Mesenchymal stem cell (in vitro differentiated cells and primary cell): ENCODE measurements around the gene CHL1.
A peak's percentile ranks its signal among the peaks of the same experiment; 100 is the strongest.

Source experiments
- DNase-seq: peaks from one replicate; pipeline ENCODE4 v3.0.0-alpha.2; 2013
- H2AFZ ChIP-seq: one replicate; pipeline ENCODE4 v1.6.1; 2013; ENCODE audit warnings: low read depth, mild to moderate bottlenecking, control low read depth, inconsistent platforms, low read length, moderate library complexity
- H2AK5ac ChIP-seq: 2 replicates; pipeline ENCODE4 v1.6.1; 2013; ENCODE audit warnings: low read length, moderate library complexity, mild to moderate bottlenecking, inconsistent platforms; ENCODE audit not compliant: severe bottlenecking
- H2BK120ac ChIP-seq: one replicate; pipeline ENCODE4 v1.6.1; 2013; ENCODE audit warnings: low read depth, mild to moderate bottlenecking, inconsistent platforms, low read length, moderate library complexity
- H2BK12ac ChIP-seq, 2 experiments: one replicate each; pipeline ENCODE4 v1.6.1; 2013; ENCODE audit warnings: inconsistent platforms in 2 of 2, low read length in 2 of 2, mild to moderate bottlenecking in 2 of 2, moderate library complexity in 2 of 2, control low read depth in 1 of 2
- H2BK15ac ChIP-seq: one replicate; pipeline ENCODE4 v1.6.1; 2013; ENCODE audit warnings: mild to moderate bottlenecking, low read depth, inconsistent platforms; ENCODE audit not compliant: poor library complexity, severe bottlenecking
- H2BK5ac ChIP-seq: 2 replicates; pipeline ENCODE4 v1.6.1; 2013; ENCODE audit warnings: low read depth, mild to moderate bottlenecking, low read length, control low read depth, inconsistent platforms; ENCODE audit not compliant: poor library complexity, severe bottlenecking
- H3K14ac ChIP-seq, 2 experiments: one replicate each; pipeline ENCODE4 v1.6.1; 2013; ENCODE audit warnings: inconsistent platforms in 2 of 2, low read length in 2 of 2, control low read depth in 1 of 2, mild to moderate bottlenecking in 1 of 2, moderate library complexity in 1 of 2
- H3K18ac ChIP-seq, 2 experiments: one replicate each; pipeline ENCODE4 v1.6.1; 2013; ENCODE audit warnings: inconsistent platforms in 2 of 2, low read length in 2 of 2, control low read depth in 1 of 2, low read depth in 1 of 2, mild to moderate bottlenecking in 1 of 2
- H3K23ac ChIP-seq, 2 experiments: one replicate each; pipeline ENCODE4 v1.6.1; 2013; ENCODE audit warnings: inconsistent platforms in 2 of 2, low read length in 2 of 2, mild to moderate bottlenecking in 2 of 2, moderate library complexity in 2 of 2, control low read depth in 1 of 2
- H3K27ac ChIP-seq: 2 replicates; pipeline ENCODE4 v1.5.1; 2013; ENCODE audit warnings: mild to moderate bottlenecking, moderate library complexity, low read length, control low read depth, inconsistent platforms; ENCODE audit not compliant: poor library complexity, severe bottlenecking
- H3K27me3 ChIP-seq, 2 experiments: 2 replicates each; pipeline versions ENCODE4 v1.6.1 to v1.7.0; 2013; ENCODE audit warnings: low read length in 2 of 2, mild to moderate bottlenecking in 2 of 2, moderate library complexity in 2 of 2, control low read depth in 1 of 2, inconsistent platforms in 1 of 2; ENCODE audit not compliant: control insufficient read depth in 1 of 2, insufficient read depth in 1 of 2
- H3K36me3 ChIP-seq, 2 experiments: 2 replicates each; pipeline versions ENCODE4 v1.6.1 to v1.7.0; 2013; ENCODE audit warnings: low read length in 2 of 2, control low read depth in 1 of 2, inconsistent platforms in 1 of 2, low read depth in 1 of 2, mild to moderate bottlenecking in 1 of 2; ENCODE audit not compliant: insufficient read depth in 2 of 2, control insufficient read depth in 1 of 2
- H3K4ac ChIP-seq, 2 experiments: one replicate each; pipeline ENCODE4 v1.6.1; 2013; ENCODE audit warnings: inconsistent platforms in 2 of 2, low read length in 2 of 2, mild to moderate bottlenecking in 2 of 2, moderate library complexity in 2 of 2, control low read depth in 1 of 2, low read depth in 1 of 2
- H3K4me1 ChIP-seq: 2 replicates; pipeline ENCODE4 v1.6.1; 2013; ENCODE audit warnings: low read depth, low read length, control low read depth; ENCODE audit not compliant: control insufficient read depth, insufficient read depth
- H3K4me2 ChIP-seq: 2 replicates; pipeline ENCODE4 v1.6.1; 2013; ENCODE audit warnings: low read length, mild to moderate bottlenecking, inconsistent platforms; ENCODE audit not compliant: poor library complexity, severe bottlenecking
- H3K4me3 ChIP-seq, 2 experiments: 2 replicates each; pipeline versions ENCODE4 v1.5.1 to v1.7.0; 2013; ENCODE audit warnings: low read length in 2 of 2, mild to moderate bottlenecking in 2 of 2, control low read depth in 1 of 2, low read depth in 1 of 2; ENCODE audit not compliant: insufficient read depth in 1 of 2
- H3K79me1 ChIP-seq: replicated peaks from 2 replicates; pipeline ENCODE4 v1.6.1; 2013; ENCODE audit warnings: mild to moderate bottlenecking, control low read depth, low read length, inconsistent platforms; ENCODE audit not compliant: poor library complexity, severe bottlenecking
- H3K9ac ChIP-seq: 2 replicates; pipeline ENCODE4 v1.7.0; 2013; ENCODE audit warnings: mild to moderate bottlenecking, low read length, moderate library complexity
- H3K9me3 ChIP-seq: 2 replicates; pipeline ENCODE4 v1.7.0; 2013; ENCODE audit warnings: mild to moderate bottlenecking, low read length; ENCODE audit not compliant: control insufficient read depth
- H4K8ac ChIP-seq: one replicate; pipeline ENCODE4 v1.6.1; 2013; ENCODE audit warnings: inconsistent platforms, mild to moderate bottlenecking, low read length, moderate library complexity
- H4K91ac ChIP-seq: one replicate; pipeline ENCODE4 v1.6.1; 2013; ENCODE audit warnings: mild to moderate bottlenecking, low read length, inconsistent platforms
- WGBS: methylation state at CpG from one replicate; pipeline ENCODE4 v1.1.7; 2013; ENCODE audit warnings: mixed read lengths; 5-methylcytosine and 5-hydroxymethylcytosine counted together

The CHL1 gene

DNA sequence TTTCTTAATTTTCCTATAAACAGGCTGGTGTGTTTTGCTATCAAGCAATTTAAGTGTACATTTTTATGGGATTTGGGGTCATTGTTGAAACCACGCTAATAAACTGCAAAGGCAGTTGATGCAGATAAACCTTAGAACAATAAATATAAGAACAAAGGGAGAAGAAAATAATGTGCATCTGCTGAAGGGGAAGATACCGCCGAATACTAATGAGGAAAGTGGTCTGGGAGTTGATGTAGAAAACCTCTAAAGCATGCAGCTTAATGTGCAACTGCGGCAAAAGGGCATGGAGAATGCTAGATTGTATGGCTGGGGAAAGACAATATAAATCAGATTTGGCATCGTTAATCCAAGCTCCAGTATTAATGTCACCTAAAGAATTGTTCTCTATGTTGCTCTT lies 29.8 kb upstream of the CHL1 start:
- Histone ChIP-seq H3K27ac (no peak overlapping the region), H3K36me3 (no peaks in the 10 kb centered on the region), H2BK5ac (no peak overlapping the region), H3K14ac (no peak overlapping the region), H3K79me1 (no peaks in the 10 kb centered on the region), H3K4ac (no peak overlapping the region), H3K4me2 (no peak overlapping the region), H4K91ac (no peak overlapping the region), H3K23ac (no peak overlapping the region), H3K27me3 (no peaks in the 10 kb centered on the region), H3K4me1 (no peaks in the 10 kb centered on the region), H4K8ac (no peak overlapping the region), H2AFZ (no peak overlapping the region), H2BK15ac (no peak overlapping the region), H2AK5ac (no peak overlapping the region), H3K9ac (no peak overlapping the region), H3K9me3 (no peaks in the 10 kb centered on the region), H2BK120ac (no peak overlapping the region), H3K4me3 (no peak overlapping the region), H3K18ac (no peak overlapping the region), H2BK12ac (no peak overlapping the region)
- WGBS: 75% methylated on average over 5 of the region's 5 CpGs
- DNase-seq: no peak

DNA sequence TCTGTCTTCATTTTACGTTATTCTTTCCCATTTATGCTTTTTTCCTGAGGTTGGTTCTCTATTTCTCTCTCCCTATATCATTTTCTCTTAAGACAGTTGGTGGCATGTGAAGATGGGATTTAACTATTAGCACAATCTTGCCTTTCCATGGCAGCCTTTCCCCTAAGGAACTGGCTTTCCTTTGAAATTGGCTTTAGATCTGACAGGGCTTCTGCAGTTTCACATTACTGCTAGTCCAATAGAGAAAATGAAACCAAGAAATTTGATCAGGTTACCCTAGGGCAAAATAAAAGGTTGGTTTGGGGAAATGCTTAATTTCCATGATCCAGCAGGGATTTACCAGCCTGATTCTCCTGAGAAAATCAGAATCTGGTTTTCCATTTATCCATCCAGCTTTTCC lies 22.7 kb upstream of the CHL1 start:
- Histone ChIP-seq H3K14ac (no peak overlapping the region), H3K4me3 (peak overlapping the region in 1 of 2 experiments; percentile 52), H3K9me3 (no peaks in the 10 kb centered on the region), H3K79me1 (no peaks in the 10 kb centered on the region), H3K36me3 (no peaks in the 10 kb centered on the region), H3K4ac (no peak overlapping the region), H3K4me2 (no peak overlapping the region), H2AFZ (no peak overlapping the region), H3K27me3 (no peaks in the 10 kb centered on the region), H2BK5ac (no peak overlapping the region), H3K4me1 (no peaks in the 10 kb centered on the region), H3K27ac (no peak overlapping the region), H2AK5ac (no peak overlapping the region), H3K23ac (no peak overlapping the region), H2BK120ac (no peak overlapping the region), H2BK12ac (no peak overlapping the region), H2BK15ac (no peak overlapping the region), H4K8ac (no peak overlapping the region), H3K9ac (peak overlapping the region; percentile 54), H4K91ac (no peak overlapping the region), H3K18ac (no peak overlapping the region)
- WGBS: no CpG with 5 or more reads among the region's 1 CpG
- DNase-seq: no peak

DNA sequence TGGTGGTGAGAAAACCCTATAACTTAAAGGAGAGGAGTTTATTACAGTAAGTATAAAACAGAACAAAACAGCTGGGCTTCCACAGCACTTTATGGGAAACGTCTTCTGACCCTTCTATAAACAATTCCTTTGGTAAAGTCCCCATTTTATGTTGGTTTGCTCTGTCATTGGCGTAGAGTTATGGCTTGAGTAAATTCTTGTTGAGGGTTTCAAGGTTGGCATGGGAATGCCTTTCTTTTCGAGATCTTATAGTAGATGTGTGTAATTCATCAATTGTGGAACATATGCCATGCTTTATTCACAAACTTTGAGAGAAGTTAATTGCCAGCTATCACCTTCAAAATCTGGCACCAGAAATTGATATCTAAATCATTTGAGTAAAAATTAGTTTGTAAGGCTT lies 11.6 kb upstream of the CHL1 start:
- H3K4me2 ChIP-seq: no peak overlapping the region
- no peak overlapping the region for H3K4ac ChIP-seq
- no peak overlapping the region for H3K18ac ChIP-seq
- no peaks in the 10 kb centered on the region for H3K27me3 ChIP-seq
- H2BK12ac ChIP-seq: no peak overlapping the region
- H4K91ac ChIP-seq: no peak overlapping the region
- H2BK15ac ChIP-seq: no peak overlapping the region
- 88% methylated on average over 1 of the region's 3 CpGs for WGBS
- H2BK120ac ChIP-seq: no peak overlapping the region
- H3K14ac ChIP-seq: no peak overlapping the region
- H3K23ac ChIP-seq: no peak overlapping the region
- H3K9me3 ChIP-seq: no peaks in the 10 kb centered on the region
- no peak overlapping the region for H3K9ac ChIP-seq
- no peaks in the 10 kb centered on the region for H3K36me3 ChIP-seq
- H3K79me1 ChIP-seq: no peaks in the 10 kb centered on the region
- H3K4me3 ChIP-seq: no peak overlapping the region
- no peaks in the 10 kb centered on the region for H3K4me1 ChIP-seq
- no peak for DNase-seq
- no peak overlapping the region for H4K8ac ChIP-seq
- H2AFZ ChIP-seq: no peak overlapping the region
- no peak overlapping the region for H2BK5ac ChIP-seq
- H3K27ac ChIP-seq: no peak overlapping the region
- no peak overlapping the region for H2AK5ac ChIP-seq

DNA sequence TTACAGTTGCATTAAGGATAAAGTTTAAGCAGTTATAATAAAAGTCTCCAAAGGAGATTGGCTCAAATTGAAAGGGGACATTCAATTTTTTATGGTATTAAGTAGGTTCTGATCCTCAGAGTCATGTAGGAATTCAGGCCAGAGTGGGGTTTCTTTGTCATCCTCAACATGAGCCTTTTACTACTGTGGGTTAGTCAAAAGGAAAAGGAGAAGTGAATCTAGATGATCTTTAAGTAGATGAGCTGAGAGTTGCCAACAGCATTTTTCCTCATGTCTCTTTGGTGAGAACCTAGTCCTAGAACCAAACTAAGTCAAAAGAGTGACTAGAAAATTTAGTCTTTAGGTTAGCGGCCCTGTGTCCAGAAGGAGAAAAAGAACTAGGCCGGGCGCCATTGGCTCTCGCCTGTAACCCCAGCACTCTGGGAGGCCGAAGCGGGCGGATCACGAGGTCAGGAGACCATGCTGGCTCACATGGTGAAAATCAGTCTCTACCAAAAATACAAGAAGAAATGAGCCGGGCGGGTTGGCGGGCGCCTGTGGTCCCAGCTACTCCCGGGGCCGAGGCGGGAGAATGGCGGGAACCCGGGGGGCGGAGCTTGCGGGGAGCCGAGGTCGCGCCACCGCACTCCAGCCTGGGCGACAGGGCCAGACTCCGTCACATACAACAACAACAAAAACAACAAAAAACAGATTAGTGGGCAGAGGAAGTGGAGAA lies 4.2 kb upstream of the CHL1 start:
- H4K91ac ChIP-seq: no peak overlapping the region
- no peak overlapping the region for H3K4me3 ChIP-seq

More for the DNA sequence above, 4.2 kb upstream of the CHL1 start:
- H4K8ac ChIP-seq: no peak overlapping the region
- no peak for DNase-seq
- peaks cover 11 to 18% of the 10 kb centered on the region in 2 experiments for H3K27me3 ChIP-seq
- peaks cover 9% of the 10 kb centered on the region for H3K4me1 ChIP-seq
- no peak overlapping the region for H2BK5ac ChIP-seq
- no peak overlapping the region for H3K4ac ChIP-seq
- H3K4me2 ChIP-seq: no peak overlapping the region
- H3K14ac ChIP-seq: no peak overlapping the region
- no peak overlapping the region for H3K23ac ChIP-seq
- H3K18ac ChIP-seq: no peak overlapping the region
- WGBS: 87% methylated on average over 9 of the region's 25 CpGs
- no peak overlapping the region for H2AFZ ChIP-seq
- H3K9me3 ChIP-seq: no peaks in the 10 kb centered on the region
- H3K36me3 ChIP-seq: no peaks in the 10 kb centered on the region
- H2BK15ac ChIP-seq: no peak overlapping the region
- H3K79me1 ChIP-seq: no peaks in the 10 kb centered on the region
- H2BK120ac ChIP-seq: no peak overlapping the region
- no peak overlapping the region for H2BK12ac ChIP-seq
- no peak overlapping the region for H3K9ac ChIP-seq
- H2AK5ac ChIP-seq: no peak overlapping the region
- no peak overlapping the region for H3K27ac ChIP-seq
